GM18499 (cell line): Measurements from ENCODE around the gene RPUSD1.
"Not testable (repeated sequence)": the region's sequence is repeated elsewhere in the genome, so short reads cannot be mapped to it uniquely, and the experiment has no call there.

ENCODE experiments used
- ATAC-seq: cut with Tn5 transposase; IDR thresholded peaks from one replicate; pipeline ENCODE4 v1.9.1; 2021; ENCODE audit warnings: moderate number of reproducible peaks; ENCODE audit not compliant: insufficient read depth, unreplicated experiment

The RPUSD1 gene

GRCh38 chr16:787978-788398 is at the start of gene RPUSD1:
Gene RPUSD1 (minus strand): TSS chr16:788381. CDS start chr16:787737, 644 bp downstream.
- no peak for ATAC-seq

- not testable (repeated sequence) for ATAC-seq
Measured at GRCh38 chr16:836822-837221, 48.6 kb upstream of the RPUSD1 start.

GRCh38 chr16:836221-836620 is 48.0 kb upstream of the RPUSD1 start:
- no peak for ATAC-seq

GRCh38 chr16:835373-835772 is 47.2 kb upstream of the RPUSD1 start:
- ATAC-seq, result no peak

GRCh38 chr16:833411-833810 is 45.2 kb upstream of the RPUSD1 start:
- no peak for ATAC-seq

GRCh38 chr16:832652-833336 is 44.6 kb upstream of the RPUSD1 start:
- ATAC-seq, result no peak

- ATAC-seq, result no peak
Measured at GRCh38 chr16:831571-832413, 43.6 kb upstream of the RPUSD1 start.

- ATAC-seq, result no peak
Measured at GRCh38 chr16:830871-831570, 42.8 kb upstream of the RPUSD1 start.

- no peak for ATAC-seq
Measured at GRCh38 chr16:830107-830870, 42.1 kb upstream of the RPUSD1 start.

GRCh38 chr16:828891-829290 is 40.7 kb upstream of the RPUSD1 start:
- ATAC-seq, result no peak

GRCh38 chr16:827513-827912 is 39.3 kb upstream of the RPUSD1 start:
- ATAC-seq, result no peak

GRCh38 chr16:825341-826061 is 37.3 kb upstream of the RPUSD1 start:
- no peak for ATAC-seq

GRCh38 chr16:824601-825000 is 36.4 kb upstream of the RPUSD1 start:
- ATAC-seq, result no peak

GRCh38 chr16:824194-824593 is 36.0 kb upstream of the RPUSD1 start:
- no peak for ATAC-seq

GRCh38 chr16:822909-823297 is 34.7 kb upstream of the RPUSD1 start:
- no peak for ATAC-seq

GRCh38 chr16:822174-822908 is 34.2 kb upstream of the RPUSD1 start:
- ATAC-seq, result no peak

GRCh38 chr16:821751-822150 is 33.6 kb upstream of the RPUSD1 start:
- ATAC-seq, result no peak

GRCh38 chr16:820748-821147 is 32.6 kb upstream of the RPUSD1 start:
- no peak for ATAC-seq

- ATAC-seq, result not testable (repeated sequence)
Measured at GRCh38 chr16:820044-820408, 31.8 kb upstream of the RPUSD1 start.
